IMR-90 (cell line): ENCODE measurements around the gene PSD2.
"Not testable (repeated sequence)": the region's sequence is repeated elsewhere in the genome, so short reads cannot be mapped to it uniquely, and the experiment has no call there.

ENCODE experiments used
- BHLHE40 ChIP-seq: fragments of 150-350 bp; IDR thresholded peaks from 2 replicates; pipeline ENCODE4 v1.6.1; 2016; ENCODE audit warnings: mild to moderate bottlenecking, low read depth, low read length
- CEBPB ChIP-seq: IDR thresholded peaks from 2 replicates; pipeline ENCODE4 v1.6.1; 2012; ENCODE audit warnings: low read depth, low read length, improper control_type of control experiment
- CTCF ChIP-seq: conservative IDR thresholded peaks from 2 replicates; pipeline ENCODE4 v1.5.1; 2012; ENCODE audit warnings: mild to moderate bottlenecking, low read depth, low read length, improper control_type of control experiment
- FOS ChIP-seq: fragments of 150-350 bp; IDR thresholded peaks from 2 replicates; pipeline ENCODE4 v1.6.1; 2016; ENCODE audit warnings: low read depth, low read length
- MAFK ChIP-seq: IDR thresholded peaks from 2 replicates; pipeline ENCODE4 v1.6.1; 2012; ENCODE audit warnings: low read depth, low read length, improper control_type of control experiment
- MAZ ChIP-seq: IDR thresholded peaks from 2 replicates; pipeline ENCODE4 v1.6.1; 2012; ENCODE audit warnings: low read depth, mild to moderate bottlenecking, low read length, improper control_type of control experiment, moderate library complexity, borderline replicate concordance
- MXI1 ChIP-seq: IDR thresholded peaks from 2 replicates; pipeline ENCODE4 v1.6.1; 2012; ENCODE audit warnings: low read depth, mild to moderate bottlenecking, low read length, moderate library complexity, borderline replicate concordance
- NFE2L2 ChIP-seq: fragments of 150-350 bp; IDR thresholded peaks from 2 replicates; pipeline ENCODE4 v1.6.1; 2016; ENCODE audit warnings: low read depth, mild to moderate bottlenecking, low read length
- POLR2A ChIP-seq: IDR thresholded peaks from 2 replicates; pipeline ENCODE4 v1.6.1; 2012; ENCODE audit warnings: mild to moderate bottlenecking, low read depth, low read length
- RAD21 ChIP-seq: IDR thresholded peaks from 2 replicates; pipeline ENCODE4 v1.6.1; 2012; ENCODE audit warnings: low read length, improper control_type of control experiment

- TF ChIP-seq MAZ, CTCF, NFE2L2, RAD21, POLR2A, MAFK, BHLHE40, FOS, MXI1, CEBPB: not testable (repeated sequence)
These were observed 3.0 kb upstream of the PSD2 start for GRCh38 chr5:139792655-139793054.
